ENCODE data around the gene FHIT.

FHIT gene

DNA sequence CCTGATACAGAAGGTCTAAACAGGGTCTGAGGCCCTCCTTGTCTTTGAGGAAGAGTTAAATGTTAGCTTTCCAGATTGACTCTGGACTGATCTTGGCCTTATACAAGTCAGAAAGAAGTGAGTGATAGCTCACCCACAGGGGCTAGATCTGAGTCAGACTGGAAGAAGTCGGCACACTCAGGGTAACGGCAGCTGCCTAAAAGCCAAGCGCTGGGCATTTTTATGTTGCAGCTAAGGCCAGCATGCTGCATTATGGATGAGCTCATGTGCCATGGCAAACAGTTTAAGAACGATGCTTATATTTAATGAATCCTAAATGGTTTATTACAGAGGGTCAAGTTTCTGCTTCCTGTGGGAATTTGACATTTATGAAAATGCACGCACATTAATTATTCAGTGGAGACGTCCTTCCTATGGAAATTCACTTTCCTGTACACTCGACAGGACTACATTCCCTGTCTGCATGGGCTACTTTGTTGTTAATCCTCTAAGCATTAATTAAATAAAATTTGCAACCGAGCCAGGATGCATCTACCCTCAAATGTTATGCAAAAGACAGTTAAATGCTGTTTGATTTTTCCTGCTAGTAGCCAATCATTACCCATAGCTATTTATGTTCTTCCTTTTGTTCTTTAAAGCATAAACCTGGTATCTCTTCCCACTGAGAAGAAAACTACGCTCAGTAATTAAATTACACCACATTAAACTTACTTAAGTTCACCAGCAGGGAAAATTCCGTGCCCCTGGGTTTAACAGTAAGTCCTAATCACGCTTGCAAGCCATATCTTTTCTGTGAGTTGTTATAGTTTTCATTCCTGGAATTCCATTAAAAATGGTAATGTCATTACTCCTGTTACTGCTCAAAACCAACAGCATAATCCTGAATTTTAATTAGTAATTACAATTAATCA is 1438.8 kb downstream of the FHIT start:
- no peak overlapping the region for H3K4me3 Mint-ChIP-seq
- H3K4me1 Mint-ChIP-seq, result peaks cover 75% of the 10 kb centered on the region
- TF ChIP-seq CTCF (IDR thresholded peaks at IDR 0.05), result no peak
- no peaks in the 10 kb centered on the region for H3K27me3 Mint-ChIP-seq (ENCODE audit: low read depth, poor library complexity)
- H3K36me3 Mint-ChIP-seq (ENCODE audit: low read depth), result no peaks in the 10 kb centered on the region
- DNase-seq, result no peak
- no peaks in the 10 kb centered on the region for H3K9me3 Mint-ChIP-seq
- peak overlapping the region; percentile 36 for H3K27ac Mint-ChIP-seq

- no peak for TF ChIP-seq CTCF (IDR thresholded peaks at IDR 0.05)
- no peak for DNase-seq
- no peaks in the 10 kb centered on the region for H3K27me3 Mint-ChIP-seq (ENCODE audit: low read depth, poor library complexity)
- H3K4me3 Mint-ChIP-seq, result no peak overlapping the region
- no peaks in the 10 kb centered on the region for H3K36me3 Mint-ChIP-seq (ENCODE audit: low read depth)
- peaks cover 66% of the 10 kb centered on the region for H3K4me1 Mint-ChIP-seq
- no peak overlapping the region for H3K27ac Mint-ChIP-seq
- no peaks in the 10 kb centered on the region for H3K9me3 Mint-ChIP-seq
Observed at GRCh38 chr3:59811160-59811559, 1440.1 kb downstream of the FHIT start.

- H3K27ac Mint-ChIP-seq, result no peak overlapping the region
- peaks cover 66% of the 10 kb centered on the region for H3K4me1 Mint-ChIP-seq
- DNase-seq, result no peak
- no peak for TF ChIP-seq CTCF (IDR thresholded peaks at IDR 0.05)
- H3K9me3 Mint-ChIP-seq, result no peaks in the 10 kb centered on the region
- H3K4me3 Mint-ChIP-seq, result no peak overlapping the region
- no peaks in the 10 kb centered on the region for H3K36me3 Mint-ChIP-seq (ENCODE audit: low read depth)
- H3K27me3 Mint-ChIP-seq (ENCODE audit: low read depth, poor library complexity), result no peaks in the 10 kb centered on the region
Observed at GRCh38 chr3:59810606-59811005, 1440.6 kb downstream of the FHIT start.

- H3K36me3 Mint-ChIP-seq (ENCODE audit: low read depth), result no peaks in the 10 kb centered on the region
- no peak for TF ChIP-seq CTCF (IDR thresholded peaks at IDR 0.05)
- no peaks in the 10 kb centered on the region for H3K27me3 Mint-ChIP-seq (ENCODE audit: low read depth, poor library complexity)
- no peak for DNase-seq
- H3K4me1 Mint-ChIP-seq, result peaks cover 66% of the 10 kb centered on the region
- peak overlapping the region; percentile 86 for H3K27ac Mint-ChIP-seq
- H3K4me3 Mint-ChIP-seq, result no peak overlapping the region
- no peaks in the 10 kb centered on the region for H3K9me3 Mint-ChIP-seq
Observed at GRCh38 chr3:59809710-59810444, 1441.4 kb downstream of the FHIT start.

GRCh38 chr3:59809016-59809415 is 1442.2 kb downstream of the FHIT start:
- H3K36me3 Mint-ChIP-seq (ENCODE audit: low read depth), result no peaks in the 10 kb centered on the region
- no peak for DNase-seq

More at GRCh38 chr3:59809016-59809415, 1442.2 kb downstream of the FHIT start:
- Mint-ChIP-seq H3K9me3 (no peaks in the 10 kb centered on the region), H3K4me1 (peaks cover 66% of the 10 kb centered on the region), H3K27me3 (ENCODE audit: low read depth, poor library complexity) (no peaks in the 10 kb centered on the region), H3K4me3 (no peak overlapping the region), H3K27ac (peak overlapping the region; percentile 77)
- no peak for TF ChIP-seq CTCF (IDR thresholded peaks at IDR 0.05)
